ENCODE data around the gene FAM20C. TPM values are rescaled to one million over a fixed set of nuclear protein-coding genes. Genes with fewer than 3 reads are reported as not detected.
"Not testable (repeated sequence)": the region's sequence is repeated elsewhere in the genome, so short reads cannot be mapped to it uniquely, and the experiment has no call there.

FAM20C gene
- total RNA-seq, 1 donor from 2014 or later, result 21.9 TPM

GRCh38 chr7:204326-204725, 12.0 kb downstream of the FAM20C start:
- Mint-ChIP-seq H3K36me3 (ENCODE audit: low read depth) (peaks cover 12% of the 10 kb centered on the region), H3K9me3 (no peaks in the 10 kb centered on the region), H3K4me3 (no peak overlapping the region), H3K27ac (ENCODE audit: unreplicated experiment) (no peak overlapping the region), H3K27me3 (ENCODE audit: low read depth) (no peaks in the 10 kb centered on the region), H3K4me1 (no peaks in the 10 kb centered on the region)
- no peak for DNase-seq (ENCODE audit: low read depth, low spot score)
- no peak for TF ChIP-seq CTCF (conservative IDR thresholded peaks at IDR 0.05)

- no peaks in the 10 kb centered on the region for H3K4me1 Mint-ChIP-seq
- H3K9me3 Mint-ChIP-seq, result no peaks in the 10 kb centered on the region
- no peak for DNase-seq (ENCODE audit: low read depth, low spot score)
- H3K27ac Mint-ChIP-seq (ENCODE audit: unreplicated experiment), result no peak overlapping the region
- no peaks in the 10 kb centered on the region for H3K27me3 Mint-ChIP-seq (ENCODE audit: low read depth)
- peaks cover 12% of the 10 kb centered on the region for H3K36me3 Mint-ChIP-seq (ENCODE audit: low read depth)
- H3K4me3 Mint-ChIP-seq, result no peak overlapping the region
- TF ChIP-seq CTCF (conservative IDR thresholded peaks at IDR 0.05), result no peak
Observed at GRCh38 chr7:205115-206010, 13.0 kb downstream of the FAM20C start.

- H3K27ac Mint-ChIP-seq (ENCODE audit: unreplicated experiment); DNase-seq (ENCODE audit: low read depth, low spot score); H3K4me1 Mint-ChIP-seq; H3K4me3 Mint-ChIP-seq; H3K27me3 Mint-ChIP-seq (ENCODE audit: low read depth); H3K9me3 Mint-ChIP-seq: not testable (repeated sequence)
- H3K36me3 Mint-ChIP-seq (ENCODE audit: low read depth), result peaks cover 12% of the 10 kb centered on the region
Observed at GRCh38 chr7:206351-206750, 14.0 kb downstream of the FAM20C start.

GRCh38 chr7:207418-208129, 15.2 kb downstream of the FAM20C start:
- no peak for DNase-seq (ENCODE audit: low read depth, low spot score)
- no peak overlapping the region for H3K4me3 Mint-ChIP-seq
- TF ChIP-seq CTCF (conservative IDR thresholded peaks at IDR 0.05), result peak; percentile 40
- no peaks in the 10 kb centered on the region for H3K9me3 Mint-ChIP-seq
- no peak overlapping the region for H3K27ac Mint-ChIP-seq (ENCODE audit: unreplicated experiment)
- peaks cover 12% of the 10 kb centered on the region for H3K36me3 Mint-ChIP-seq (ENCODE audit: low read depth)
- no peaks in the 10 kb centered on the region for H3K4me1 Mint-ChIP-seq
- H3K27me3 Mint-ChIP-seq (ENCODE audit: low read depth), result no peaks in the 10 kb centered on the region

GRCh38 chr7:208130-208673, 15.8 kb downstream of the FAM20C start:
- DNase-seq (ENCODE audit: low read depth, low spot score), result no peak
- TF ChIP-seq CTCF (conservative IDR thresholded peaks at IDR 0.05), result no peak
- Mint-ChIP-seq H3K36me3 (ENCODE audit: low read depth) (peaks cover 10% of the 10 kb centered on the region), H3K9me3 (no peaks in the 10 kb centered on the region), H3K27ac (ENCODE audit: unreplicated experiment) (peak overlapping the region; percentile 45), H3K4me3 (no peak overlapping the region), H3K27me3 (ENCODE audit: low read depth) (no peaks in the 10 kb centered on the region), H3K4me1 (no peaks in the 10 kb centered on the region)
